ENCODE measurements around the gene RAP1GAP2. TPM values are rescaled to one million over a fixed set of nuclear protein-coding genes. Genes with fewer than 3 reads are reported as not detected.

The RAP1GAP2 gene
- total RNA-seq, 1 donor from 2014 or later: 3.8 TPM

DNA sequence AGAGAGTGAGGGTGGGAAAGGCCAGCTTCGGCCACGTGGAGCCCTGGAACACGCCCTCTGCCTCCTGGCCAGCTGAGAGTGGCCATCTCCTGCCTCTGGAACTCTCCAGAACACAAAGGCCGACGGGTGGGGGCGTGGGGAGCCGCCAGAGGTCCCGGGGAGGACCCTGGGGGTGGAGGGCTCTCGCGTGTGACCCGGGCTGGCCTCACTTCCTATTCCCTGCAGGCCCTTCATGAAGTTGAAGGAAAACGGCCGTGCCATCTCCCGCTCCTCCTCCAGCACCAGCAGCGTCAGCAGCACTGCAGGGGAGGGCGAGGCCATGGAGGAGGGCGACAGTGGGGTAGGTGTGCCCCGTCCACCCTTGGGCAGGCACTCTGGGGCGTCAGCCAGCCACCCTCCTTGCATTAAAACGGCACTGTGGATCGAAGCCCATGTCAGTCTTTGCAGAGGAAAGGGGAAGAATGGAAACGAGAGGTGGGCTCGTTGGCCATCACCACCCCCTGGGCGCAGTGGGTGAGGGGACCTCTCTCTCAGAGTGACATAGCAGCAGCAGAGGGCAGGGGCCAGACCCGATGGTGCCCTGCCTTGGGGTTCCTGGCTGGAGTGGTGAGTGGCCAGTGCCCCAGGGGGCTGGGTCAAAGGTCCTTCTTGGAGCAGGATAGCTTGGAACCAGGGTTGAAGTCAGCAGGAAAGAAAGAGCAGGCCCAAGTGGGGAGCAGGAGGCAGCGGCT lies 230.1 kb downstream of the RAP1GAP2 start:
- no peak overlapping the region for H3K4me3 Mint-ChIP-seq
- no peaks in the 10 kb centered on the region for H3K36me3 ChIP-seq
- no peak for DNase-seq (ENCODE audit: low spot score)
- no peaks in the 10 kb centered on the region for H3K27me3 ChIP-seq
- peaks cover 14% of the 10 kb centered on the region for H3K9me3 ChIP-seq (ENCODE audit: low read depth)
- H3K9ac ChIP-seq: no peak overlapping the region
- H3K9me3 Mint-ChIP-seq: peaks cover 18% of the 10 kb centered on the region
- H3K4me3 ChIP-seq: no peak overlapping the region
- no peaks in the 10 kb centered on the region for H3F3A ChIP-seq (ENCODE audit: low read depth)
- peaks cover 10% of the 10 kb centered on the region for H3K27me3 Mint-ChIP-seq (ENCODE audit: insufficient read depth, low read depth)
- H3K4me1 Mint-ChIP-seq: peaks cover 4% of the 10 kb centered on the region
- H2AFZ ChIP-seq (replicated peaks): no peak overlapping the region
- TF ChIP-seq EZH2 (IDR thresholded peaks at IDR 0.05): no peak
- no peaks in the 10 kb centered on the region for H3K79me2 ChIP-seq (ENCODE audit: low read depth)
- H3K4me2 ChIP-seq: no peak overlapping the region
- no peak overlapping the region for H3K27ac Mint-ChIP-seq
- no peak overlapping the region for H3K27ac ChIP-seq
- no peaks in the 10 kb centered on the region for H3K36me3 Mint-ChIP-seq
- H3K4me1 ChIP-seq: peaks cover 8% of the 10 kb centered on the region
- H4K20me1 ChIP-seq (ENCODE audit: low read depth): no peaks in the 10 kb centered on the region

GRCh38 chr17:3026856-3027751 lies 230.9 kb downstream of the RAP1GAP2 start:
- Histone ChIP-seq H3K27me3 (no peaks in the 10 kb centered on the region), H3K27ac (no peak overlapping the region), H4K20me1 (ENCODE audit: low read depth) (no peaks in the 10 kb centered on the region), H3K4me3 (no peak overlapping the region), H3K79me2 (ENCODE audit: low read depth) (no peaks in the 10 kb centered on the region), H3K9ac (no peak overlapping the region), H3K36me3 (no peaks in the 10 kb centered on the region), H3K4me1 (peaks cover 8% of the 10 kb centered on the region), H2AFZ (replicated peaks) (no peak overlapping the region), H3K4me2 (no peak overlapping the region), H3K9me3 (ENCODE audit: low read depth) (peaks cover 12% of the 10 kb centered on the region), H3F3A (ENCODE audit: low read depth) (no peaks in the 10 kb centered on the region)
- Mint-ChIP-seq H3K9me3 (peaks cover 17% of the 10 kb centered on the region), H3K27me3 (ENCODE audit: insufficient read depth, low read depth) (peaks cover 8% of the 10 kb centered on the region), H3K4me1 (peaks cover 4% of the 10 kb centered on the region), H3K4me3 (no peak overlapping the region), H3K36me3 (no peaks in the 10 kb centered on the region), H3K27ac (no peak overlapping the region)
- no peak for TF ChIP-seq EZH2phosphoT487 (IDR thresholded peaks at IDR 0.05)
- no peak for TF ChIP-seq EZH2 (IDR thresholded peaks at IDR 0.05)
- no peak for TF ChIP-seq CTCF (IDR thresholded peaks at IDR 0.05)
- DNase-seq (ENCODE audit: low spot score): peak; percentile 23

DNA sequence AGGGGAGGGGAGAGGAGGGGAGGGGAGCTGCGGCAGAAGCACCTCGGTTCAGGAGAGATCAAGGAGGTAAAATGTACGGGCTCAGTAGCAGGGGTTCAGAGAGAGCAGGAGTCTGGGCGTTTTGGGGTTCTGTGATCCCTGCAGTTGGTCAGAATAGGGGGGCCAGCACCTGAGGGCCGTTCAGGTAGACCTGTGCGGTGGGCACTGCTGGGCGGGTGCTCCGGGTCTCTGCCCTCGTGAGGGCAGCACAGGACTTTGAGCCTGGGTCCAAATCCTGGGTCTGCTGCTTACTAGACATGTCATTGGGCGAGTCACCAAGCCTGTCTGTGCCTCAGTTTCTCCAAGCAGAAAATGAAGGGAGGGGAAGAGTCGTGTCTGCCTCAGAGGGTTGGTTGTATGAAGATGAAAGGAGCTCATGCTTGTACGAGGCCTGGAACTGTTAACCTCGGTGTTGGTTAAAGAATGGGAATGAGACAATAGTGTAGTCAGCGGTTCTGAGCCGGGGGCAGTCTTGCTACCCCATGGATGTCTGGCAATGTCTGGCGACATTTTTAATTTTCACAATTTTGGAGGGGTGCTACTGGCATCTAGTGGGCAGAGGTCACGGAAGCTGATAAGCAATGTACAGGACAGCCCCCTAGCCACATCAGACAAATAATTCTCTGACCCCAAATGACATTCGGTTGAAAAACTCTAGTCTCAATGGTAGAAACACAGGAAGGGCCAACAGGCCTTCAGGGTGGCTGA lies 231.7 kb downstream of the RAP1GAP2 start:
- peaks cover 8% of the 10 kb centered on the region for H3K27me3 Mint-ChIP-seq (ENCODE audit: insufficient read depth, low read depth)
- H3K27me3 ChIP-seq: no peaks in the 10 kb centered on the region
- H3K27ac Mint-ChIP-seq: peak overlapping the region; percentile 38
- H3K9ac ChIP-seq: no peak overlapping the region
- H3K79me2 ChIP-seq (ENCODE audit: low read depth): no peaks in the 10 kb centered on the region
- no peaks in the 10 kb centered on the region for H3K36me3 ChIP-seq
- H3K4me2 ChIP-seq: no peak overlapping the region
- H3K27ac ChIP-seq: no peak overlapping the region
- peaks cover 10% of the 10 kb centered on the region for H3K9me3 Mint-ChIP-seq
- H4K20me1 ChIP-seq (ENCODE audit: low read depth): no peaks in the 10 kb centered on the region
- H3K4me3 ChIP-seq: no peak overlapping the region
- peaks cover 3% of the 10 kb centered on the region for H3K9me3 ChIP-seq (ENCODE audit: low read depth)
- H3K4me1 ChIP-seq: peaks cover 8% of the 10 kb centered on the region
- no peak overlapping the region for H2AFZ ChIP-seq (replicated peaks)
- H3K4me3 Mint-ChIP-seq: no peak overlapping the region
- TF ChIP-seq EZH2 (IDR thresholded peaks at IDR 0.05) (no peak), CTCF (IDR thresholded peaks at IDR 0.05) (no peak), EZH2phosphoT487 (IDR thresholded peaks at IDR 0.05) (no peak)
- no peaks in the 10 kb centered on the region for H3F3A ChIP-seq (ENCODE audit: low read depth)
- H3K4me1 Mint-ChIP-seq: peaks cover 4% of the 10 kb centered on the region
- no peaks in the 10 kb centered on the region for H3K36me3 Mint-ChIP-seq
- DNase-seq (ENCODE audit: low spot score): no peak

Measured in neural progenitor cell (in vitro differentiated cells).